ENCODE measurements around the gene BEAN1.

GRCh38 chr16:66509576-66509975, 82.5 kb downstream of the BEAN1 start:
- TF ChIP-seq, protein P1, sequence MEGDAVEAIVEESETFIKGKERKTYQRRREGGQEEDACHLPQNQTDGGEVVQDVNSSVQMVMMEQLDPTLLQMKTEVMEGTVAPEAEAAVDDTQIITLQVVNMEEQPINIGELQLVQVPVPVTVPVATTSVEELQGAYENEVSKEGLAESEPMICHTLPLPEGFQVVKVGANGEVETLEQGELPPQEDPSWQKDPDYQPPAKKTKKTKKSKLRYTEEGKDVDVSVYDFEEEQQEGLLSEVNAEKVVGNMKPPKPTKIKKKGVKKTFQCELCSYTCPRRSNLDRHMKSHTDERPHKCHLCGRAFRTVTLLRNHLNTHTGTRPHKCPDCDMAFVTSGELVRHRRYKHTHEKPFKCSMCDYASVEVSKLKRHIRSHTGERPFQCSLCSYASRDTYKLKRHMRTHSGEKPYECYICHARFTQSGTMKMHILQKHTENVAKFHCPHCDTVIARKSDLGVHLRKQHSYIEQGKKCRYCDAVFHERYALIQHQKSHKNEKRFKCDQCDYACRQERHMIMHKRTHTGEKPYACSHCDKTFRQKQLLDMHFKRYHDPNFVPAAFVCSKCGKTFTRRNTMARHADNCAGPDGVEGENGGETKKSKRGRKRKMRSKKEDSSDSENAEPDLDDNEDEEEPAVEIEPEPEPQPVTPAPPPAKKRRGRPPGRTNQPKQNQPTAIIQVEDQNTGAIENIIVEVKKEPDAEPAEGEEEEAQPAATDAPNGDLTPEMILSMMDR (IDR thresholded peaks at IDR 0.05), result no peak
- TF ChIP-seq, protein P2, sequence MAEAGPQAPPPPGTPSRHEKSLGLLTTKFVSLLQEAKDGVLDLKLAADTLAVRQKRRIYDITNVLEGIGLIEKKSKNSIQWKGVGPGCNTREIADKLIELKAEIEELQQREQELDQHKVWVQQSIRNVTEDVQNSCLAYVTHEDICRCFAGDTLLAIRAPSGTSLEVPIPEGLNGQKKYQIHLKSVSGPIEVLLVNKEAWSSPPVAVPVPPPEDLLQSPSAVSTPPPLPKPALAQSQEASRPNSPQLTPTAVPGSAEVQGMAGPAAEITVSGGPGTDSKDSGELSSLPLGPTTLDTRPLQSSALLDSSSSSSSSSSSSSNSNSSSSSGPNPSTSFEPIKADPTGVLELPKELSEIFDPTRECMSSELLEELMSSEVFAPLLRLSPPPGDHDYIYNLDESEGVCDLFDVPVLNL (CRISPR knock-in tag; IDR thresholded peaks at IDR 0.05; ENCODE audit: borderline replicate concordance, low read depth), result no peak
- no peak for TF ChIP-seq SP1 (CRISPR knock-in tag; conservative IDR thresholded peaks at IDR 0.05)
- no peak for TF ChIP-seq TP53 (CRISPR knock-in tag; IDR thresholded peaks at IDR 0.05)

Data from WTC11 (cell line).